Psoas muscle (tissue), 8 donors: ENCODE results near the gene PRIMA1. TPM values are rescaled to one million over a fixed set of nuclear protein-coding genes. Genes with fewer than 3 reads are reported as not detected.

Experiments used
- ATAC-seq, 4 donors: fragments of 200-7000 bp; cut with Tn5 transposase; one replicate each; pipeline ENCODE4 v1.9.1; 2020; ENCODE audit warnings: moderate library complexity in 3 of 4, mild to moderate bottlenecking in 2 of 4
- DNase-seq, 2 donors: peaks; one replicate each; pipeline ENCODE4 v3.0.0-alpha.2; 2020
- H3K27ac ChIP-seq: fragments of 200-600 bp; one replicate; pipeline ENCODE4 v1.8.0; 2022
- H3K27me3 ChIP-seq, 3 donors: fragments of 200-600 bp in 1 of 3; one replicate each; pipeline versions ENCODE4 v1.6.1 to v1.8.0; 2013 to 2022; ENCODE audit warnings: low read length in 2 of 3, mild to moderate bottlenecking in 2 of 3, moderate library complexity in 1 of 3; ENCODE audit not compliant: insufficient read depth in 3 of 3
- H3K36me3 ChIP-seq, 2 donors: fragments of 200-600 bp in 1 of 2; one replicate each; pipeline versions ENCODE4 v1.6.1 to v1.8.0; 2013 to 2022; ENCODE audit warnings: low read depth in 1 of 2, mild to moderate bottlenecking in 1 of 2, moderate library complexity in 1 of 2; ENCODE audit not compliant: insufficient read depth in 1 of 2
- H3K4me1 ChIP-seq: fragments of 200-600 bp; one replicate; pipeline ENCODE4 v1.8.0; 2022
- H3K4me3 ChIP-seq: fragments of 200-600 bp; one replicate; pipeline ENCODE4 v1.8.0; 2022; ENCODE audit warnings: mild to moderate bottlenecking
- H3K9me3 ChIP-seq: fragments of 200-600 bp; one replicate; pipeline ENCODE4 v1.8.0; 2022
- CTCF ChIP-seq: fragments of 200-600 bp; IDR thresholded peaks from one replicate; pipeline ENCODE4 v1.8.0; 2022; ENCODE audit warnings: antibody characterized with exemption
- WGBS, 3 donors: extraction: QIAGEN DNeasy Blood & Tissue Kit; methylation state at CpG; one replicate each; pipeline versions ENCODE4 v1.1.6 to v1.1.7; 2013; 5-methylcytosine and 5-hydroxymethylcytosine counted together
- intact Hi-C, 2 donors: fragments of 100-400 bp; cut with DNase I; formaldehyde crosslinking; loops; one replicate each; pipeline versions ENCODE4 v1.11.0 to v1.14.2; 2022
- polyA plus RNA-seq, 3 donors: library from polyadenylated mRNA; stranded (reverse); fragments of 200-250 nt; gene quantifications; one replicate each; pipeline ENCODE4 v1.2.3, GENCODE V29; 2013
- total RNA-seq, 4 donors: library from RNA; stranded (reverse); fragmentation: NEBNext Ultra II Directional in 2 of 4; extraction: Animal tissue kit (Norgen Biotek cat#: 25700) in 2 of 4; gene quantifications; one replicate each; pipeline versions ENCODE4 v1.2.1 to v1.2.4, GENCODE V29; 2021 to 2023
- donor health status: healthy with polysubstance abuse.
- donor health status: DM: no; HTN: no; CAD: no; lungs with moderate emphysema.
- donor health status: Bipolar disorder and iron deficiency.
- donor health status: healthy.
- donor health status: DM: yes; HTN: yes; CAD: no.
- donor health status: DM: no; HTN: no; CAD: no.
- donor health status: DM: no; HTN: no; CAD: no.
- donor health status: DM: yes; HTN: yes; CAD: no.

The PRIMA1 gene
- total and polyA plus RNA-seq, 7 donors = 0.17 to 0.77 (median 0.19) TPM

DNA sequence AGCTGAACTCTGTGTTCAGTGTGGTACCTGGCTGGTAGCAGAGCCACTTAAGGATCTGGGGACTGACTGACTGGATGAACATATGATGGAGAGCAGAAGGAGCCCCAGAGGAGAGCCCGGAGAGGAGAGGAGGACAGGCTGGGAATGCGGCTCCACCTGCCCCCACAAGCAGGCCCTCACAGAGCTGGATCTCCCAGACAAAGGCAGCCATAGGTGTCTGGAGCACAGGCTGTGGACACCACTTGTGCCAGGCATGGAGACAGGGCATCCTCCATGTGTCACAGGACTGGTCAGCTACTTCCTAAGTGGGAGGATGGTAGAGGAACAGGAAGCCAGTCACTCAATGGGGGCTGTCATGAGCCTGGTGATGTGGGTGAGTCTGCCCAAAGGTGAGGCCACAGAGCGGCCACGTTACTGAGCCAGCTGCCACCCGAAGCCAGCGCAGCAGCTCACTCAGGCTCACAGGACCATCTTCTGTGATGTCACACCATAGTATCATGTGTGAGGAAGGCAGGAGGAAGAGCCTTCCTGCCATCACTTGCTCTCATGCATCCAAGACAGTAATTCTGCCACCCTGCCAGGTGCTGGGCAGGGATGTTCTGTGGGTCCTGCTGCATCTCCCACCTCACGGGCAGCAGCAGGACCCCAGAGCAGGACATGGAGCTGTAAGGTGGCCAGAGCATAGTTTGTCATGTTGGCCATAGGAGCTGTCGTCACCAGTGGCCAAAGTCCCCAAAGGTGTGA, 72.1 kb downstream of the PRIMA1 start:
- Histone ChIP-seq H3K36me3 (no peaks in the 10 kb centered on the region), H3K4me3 (no peak overlapping the region), H3K4me1 (no peaks in the 10 kb centered on the region), H3K9me3 (no peaks in the 10 kb centered on the region), H3K27ac (no peak overlapping the region), H3K27me3 (peaks cover 0 to 2% (median 1%) of the 10 kb centered on the region in 3 donors)
- WGBS, 3 donors = 90 to 93% (median 90%) methylated on average over 8 of the region's 8 CpGs
- ATAC-seq (no peak), DNase-seq (no peak)
- intact Hi-C loops = no loop called here
- no peak for TF ChIP-seq CTCF

DNA sequence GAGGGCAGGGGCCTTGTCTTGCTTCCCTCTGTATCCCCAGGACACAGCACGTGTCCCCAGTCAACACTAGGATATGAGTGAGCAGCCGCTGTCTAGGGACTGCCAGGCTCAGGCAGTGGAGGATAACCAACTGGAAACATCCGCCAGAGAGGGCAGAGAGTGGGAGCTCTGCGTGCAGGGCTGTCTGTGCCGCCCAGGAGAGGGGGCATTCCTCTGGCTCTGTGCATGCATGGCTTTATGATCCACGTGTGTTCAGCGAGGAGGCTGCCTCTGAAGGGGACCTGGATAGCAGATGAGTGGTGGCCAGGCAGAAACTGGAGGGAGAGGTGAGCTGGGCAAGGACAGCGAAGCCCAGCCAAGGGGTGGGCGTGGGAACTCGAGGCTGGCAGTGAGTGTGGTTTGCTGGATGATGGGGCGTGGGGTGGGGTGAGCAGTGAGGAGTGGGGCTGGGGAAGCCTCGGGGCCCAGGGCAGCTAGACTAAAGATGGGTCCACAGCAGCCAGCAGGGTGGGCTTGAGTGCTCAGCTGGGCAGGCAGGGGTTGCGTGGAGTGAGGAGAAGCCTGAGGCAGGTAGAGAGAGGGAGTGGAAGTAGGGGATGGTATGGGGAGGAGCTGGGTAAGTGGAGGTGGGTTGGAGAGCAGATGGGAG, 72.9 kb downstream of the PRIMA1 start:
- DNase-seq (no peak), ATAC-seq (no peak)
- TF ChIP-seq CTCF = no peak
- H3K9me3 ChIP-seq = no peaks in the 10 kb centered on the region
- intact Hi-C loops = no loop called here
- H3K27me3 ChIP-seq = peaks cover 0 to 2% (median 1%) of the 10 kb centered on the region in 3 donors
- no peak overlapping the region for H3K27ac ChIP-seq
- no peaks in the 10 kb centered on the region for H3K36me3 ChIP-seq
- 53 to 68% (median 54%) methylated on average over 13 of the region's 13 CpGs for WGBS, 3 donors
- no peak overlapping the region for H3K4me3 ChIP-seq
- no peaks in the 10 kb centered on the region for H3K4me1 ChIP-seq

DNA sequence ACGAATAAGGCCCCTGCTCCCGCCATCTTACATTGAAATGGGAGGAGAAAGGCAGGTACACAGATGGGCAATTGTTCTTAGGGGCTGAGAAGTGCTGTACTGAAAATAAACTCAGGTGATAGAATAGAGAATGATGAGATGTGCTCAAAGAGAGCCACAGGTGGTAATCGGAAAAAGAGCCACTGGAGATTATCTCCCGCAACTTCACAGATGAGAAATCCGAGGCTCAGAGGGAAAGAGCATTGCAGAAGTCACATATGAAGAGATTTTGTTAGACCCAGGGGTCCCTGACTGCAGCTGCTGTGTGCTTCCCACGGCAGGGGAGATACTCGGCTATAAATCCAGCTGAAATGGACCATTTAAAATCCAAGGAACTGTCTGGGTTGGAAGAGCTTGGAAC, 73.7 kb downstream of the PRIMA1 start:
- ATAC-seq (no peak), DNase-seq (no peak)
- H3K9me3 ChIP-seq = no peaks in the 10 kb centered on the region
- intact Hi-C loops = no loop called here
- H3K27ac ChIP-seq = no peak overlapping the region
- 69 to 74% (median 70%) methylated on average over 7 of the region's 7 CpGs for WGBS, 3 donors
- no peak for TF ChIP-seq CTCF
- no peaks in the 10 kb centered on the region for H3K36me3 ChIP-seq
- peaks cover 0 to 2% (median 1%) of the 10 kb centered on the region in 3 donors for H3K27me3 ChIP-seq
- no peak overlapping the region for H3K4me3 ChIP-seq
- no peaks in the 10 kb centered on the region for H3K4me1 ChIP-seq

DNA sequence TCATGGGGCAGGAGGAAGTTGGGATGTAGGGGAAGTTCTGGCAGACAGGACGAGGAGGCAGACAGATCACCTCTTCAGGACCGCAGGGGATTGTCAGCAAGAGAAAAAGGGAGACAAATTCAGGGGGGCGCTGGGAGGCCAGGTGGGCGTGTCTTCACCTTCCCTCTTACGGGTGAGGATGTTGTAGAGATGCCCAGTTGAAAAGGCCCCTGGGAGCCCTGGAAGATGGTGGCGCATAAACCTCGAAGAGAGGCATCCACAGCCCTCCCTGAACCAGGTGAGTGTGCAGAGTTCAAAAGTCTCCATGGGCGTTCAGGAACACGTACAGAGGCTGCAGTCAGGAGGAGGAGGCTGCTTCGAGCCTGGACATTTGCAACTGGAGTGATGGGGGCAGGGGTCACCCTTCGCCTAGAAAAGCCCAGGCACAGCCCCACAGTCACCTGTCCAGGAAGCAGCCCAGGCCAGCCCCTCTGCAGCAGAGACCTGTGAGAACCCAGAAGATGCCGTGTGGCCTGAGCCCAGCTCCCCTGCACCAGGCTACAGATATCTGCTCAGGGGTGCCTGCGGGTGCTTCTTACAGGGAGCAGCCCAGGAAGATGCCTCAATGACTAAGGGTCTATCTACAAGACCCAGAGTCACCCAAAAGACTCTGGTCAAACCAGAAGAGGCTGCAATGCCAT, 74.4 kb downstream of the PRIMA1 start:
- Histone ChIP-seq H3K36me3 (no peaks in the 10 kb centered on the region), H3K4me1 (no peaks in the 10 kb centered on the region), H3K9me3 (no peaks in the 10 kb centered on the region), H3K27ac (no peak overlapping the region), H3K27me3 (peaks cover 0 to 2% (median 1%) of the 10 kb centered on the region in 3 donors), H3K4me3 (no peak overlapping the region)
- DNase-seq (no peak), ATAC-seq (no peak)
- TF ChIP-seq CTCF = no peak
- 70 to 76% (median 71%) methylated on average over 13 of the region's 13 CpGs for WGBS, 3 donors
- intact Hi-C loops = no loop called here
